DMS114 treated with DMSO at 0.1 percent for 48 hours (cell line): Measurements from ENCODE around the gene MCF2L2.

ENCODE experiments used
- DNase-seq: peaks from one replicate; lab custom pipeline; 2025; ENCODE audit not compliant: unreplicated experiment; lab: John Stamatoyannopoulos, UW

The MCF2L2 gene

DNA sequence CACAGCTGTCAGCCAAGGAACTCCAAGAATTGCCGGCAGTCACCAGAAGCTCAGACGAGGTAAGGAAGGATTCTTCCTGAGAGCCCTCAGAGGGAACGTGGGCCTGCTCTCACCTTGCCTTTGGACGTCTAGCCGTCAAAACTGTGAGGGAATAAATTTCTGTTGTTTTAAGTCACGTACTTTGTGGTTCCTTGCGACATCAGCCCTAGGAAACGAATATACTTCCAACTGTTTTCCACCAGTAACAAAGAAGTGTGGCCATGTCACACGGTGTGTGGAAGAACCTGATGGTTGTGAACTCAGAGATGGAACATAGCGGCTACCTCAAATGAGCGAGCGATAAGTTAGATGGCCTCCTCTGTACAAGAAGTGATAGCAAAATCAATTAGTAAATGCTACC is 216.3 kb downstream of the MCF2L2 start:
- DNase-seq: no peak

DNA sequence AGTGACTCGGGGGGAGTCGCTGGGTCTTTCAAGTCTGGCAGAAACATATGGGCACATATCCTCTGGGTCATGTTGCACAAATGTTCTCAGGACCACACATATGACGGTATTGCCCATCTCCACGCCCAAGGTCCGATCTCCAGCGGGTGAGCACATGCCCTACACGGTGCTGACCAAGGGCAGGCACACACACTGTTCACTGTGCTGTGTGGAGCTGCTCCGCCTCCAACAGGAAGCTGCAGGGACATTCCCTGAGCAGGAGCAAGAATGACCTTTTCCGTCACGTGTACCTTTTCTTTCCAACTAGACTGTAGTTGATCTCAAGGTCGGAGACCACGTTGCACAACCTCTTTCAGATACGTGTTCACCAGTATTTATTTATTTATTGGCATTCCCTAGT is 217.1 kb downstream of the MCF2L2 start:
- DNase-seq: no peak

DNA sequence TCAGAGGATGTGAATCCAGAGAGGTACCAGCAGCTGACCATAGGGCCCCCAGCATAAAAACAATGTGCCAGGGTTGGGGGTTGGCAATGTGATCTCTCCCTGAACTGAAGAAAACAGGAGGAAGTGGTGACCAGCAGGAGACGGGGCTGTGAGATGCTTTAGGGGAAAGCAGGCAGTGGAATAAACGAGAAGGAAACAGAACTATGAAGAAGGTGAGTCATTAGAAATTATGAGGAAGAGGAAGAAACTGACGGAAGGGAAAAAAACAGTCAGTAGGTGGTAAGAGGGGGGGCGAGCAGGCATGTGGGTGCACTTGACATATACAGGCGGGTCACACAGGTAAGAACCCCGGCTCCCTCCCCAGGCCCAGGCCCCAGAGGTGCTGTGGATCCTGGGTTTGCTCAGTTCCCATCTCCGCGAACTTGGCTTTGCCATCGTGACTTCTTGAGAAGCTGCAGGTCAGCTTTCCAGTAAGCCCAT is 217.5 kb downstream of the MCF2L2 start:
- no peak for DNase-seq

DNA sequence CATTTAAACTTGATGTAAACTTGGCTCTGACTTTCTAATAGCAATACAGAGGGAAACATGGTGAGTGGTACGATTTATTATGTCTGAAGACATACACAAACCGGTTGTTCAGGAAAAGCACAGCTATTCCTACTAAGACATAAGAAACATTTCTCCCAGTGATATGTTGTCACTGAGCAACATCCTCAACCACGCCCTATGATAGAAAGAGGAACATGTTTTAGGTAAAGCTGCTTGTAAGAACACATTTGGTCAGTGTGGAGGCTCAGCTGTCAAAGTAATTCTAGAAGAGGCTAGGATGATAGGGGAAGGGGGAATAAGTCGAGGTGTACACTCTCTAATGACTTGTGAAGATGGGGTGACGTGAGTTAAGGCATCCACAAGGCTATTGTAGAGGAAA is 218.1 kb downstream of the MCF2L2 start:
- DNase-seq: no peak

DNA sequence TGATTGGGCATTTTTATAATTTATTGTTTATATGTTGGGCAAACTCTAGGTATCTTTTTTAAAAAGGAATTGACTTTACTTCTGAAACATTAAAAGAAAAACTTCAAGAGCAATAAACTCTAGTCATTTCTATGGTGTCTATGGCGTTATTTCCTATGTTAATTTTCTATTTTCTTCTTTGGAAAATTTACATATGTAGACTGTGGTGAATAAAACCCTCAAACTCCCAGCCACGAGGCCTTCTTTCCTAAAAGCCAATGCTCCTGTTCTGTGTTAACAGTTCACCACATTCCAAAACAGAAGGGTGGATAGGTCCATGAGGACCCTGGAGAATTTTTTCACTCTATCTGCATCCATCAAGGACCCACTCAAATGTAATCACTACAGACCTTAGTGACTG is 219.6 kb downstream of the MCF2L2 start:
- DNase-seq: no peak

DNA sequence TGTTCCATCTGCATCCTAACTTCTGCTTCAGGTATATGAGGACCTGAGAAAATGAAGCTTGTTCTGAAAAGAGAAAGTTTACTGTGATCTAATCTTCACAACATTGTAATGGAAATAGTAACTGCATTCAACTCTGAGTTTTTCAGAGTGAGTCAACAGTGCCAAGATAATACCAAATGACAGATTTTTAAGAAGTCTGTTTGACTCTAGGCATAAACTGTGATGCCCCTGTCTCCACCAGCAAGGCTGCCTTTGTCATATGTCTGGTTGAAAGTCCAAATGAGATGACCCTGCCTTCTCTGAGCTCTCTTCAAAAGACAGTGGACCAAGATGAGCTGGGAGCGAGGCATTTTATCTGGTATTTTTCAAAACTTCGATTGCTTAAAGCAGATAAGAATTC is 220.2 kb downstream of the MCF2L2 start:
- no peak for DNase-seq

DNA sequence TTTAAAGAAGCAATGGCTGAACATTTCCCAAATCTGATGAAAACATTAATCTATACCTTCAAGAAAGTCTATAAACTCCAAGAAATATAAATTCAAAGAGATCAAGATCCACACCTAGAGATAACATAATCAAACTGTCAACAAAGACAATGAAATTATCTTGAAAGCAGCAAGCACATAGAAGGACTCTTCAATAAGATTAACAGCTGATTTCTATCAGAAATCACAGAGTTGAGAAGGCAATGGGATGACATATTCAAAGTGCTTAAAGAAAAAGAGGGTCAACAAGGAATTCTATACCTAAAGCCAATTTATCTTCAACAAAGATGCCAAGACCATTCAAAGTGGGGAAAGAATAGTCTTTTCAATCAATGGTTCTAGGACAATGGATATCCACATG is 224.7 kb downstream of the MCF2L2 start:
- DNase-seq: no peak

DNA sequence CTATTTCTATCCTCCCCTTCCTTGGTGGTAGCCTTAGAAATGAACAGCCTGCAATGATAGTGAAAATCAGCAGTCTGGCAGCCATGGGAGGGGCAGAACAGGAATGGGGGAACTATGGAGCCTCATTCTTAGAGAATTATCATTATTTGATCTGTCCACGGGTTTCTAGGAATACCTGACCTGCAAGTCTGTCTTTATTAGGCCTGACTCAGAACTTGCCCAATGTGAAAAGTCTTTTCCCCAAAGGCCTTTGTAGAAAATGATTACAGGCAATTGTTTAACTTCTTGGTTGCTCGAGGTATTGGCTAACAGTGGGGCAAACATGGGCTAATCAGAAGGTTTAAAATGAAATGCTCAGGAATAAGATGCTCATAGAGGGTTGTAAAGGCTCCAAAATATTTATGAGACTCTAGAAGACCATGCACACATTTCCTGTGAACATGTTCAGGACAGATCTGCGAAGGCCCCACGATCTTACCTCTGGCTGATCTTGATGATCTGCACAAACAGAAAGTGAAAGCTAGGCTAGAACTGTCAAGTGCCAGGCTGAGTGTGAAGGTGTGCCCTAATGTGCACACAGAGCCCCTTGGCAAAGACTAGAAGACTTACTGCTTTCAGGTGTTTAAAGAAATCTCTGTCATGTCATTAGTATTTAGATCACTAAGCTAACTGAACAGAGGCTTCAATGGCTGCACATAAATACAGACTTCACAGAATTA is 226.3 kb downstream of the MCF2L2 start:
- no peak for DNase-seq

DNA sequence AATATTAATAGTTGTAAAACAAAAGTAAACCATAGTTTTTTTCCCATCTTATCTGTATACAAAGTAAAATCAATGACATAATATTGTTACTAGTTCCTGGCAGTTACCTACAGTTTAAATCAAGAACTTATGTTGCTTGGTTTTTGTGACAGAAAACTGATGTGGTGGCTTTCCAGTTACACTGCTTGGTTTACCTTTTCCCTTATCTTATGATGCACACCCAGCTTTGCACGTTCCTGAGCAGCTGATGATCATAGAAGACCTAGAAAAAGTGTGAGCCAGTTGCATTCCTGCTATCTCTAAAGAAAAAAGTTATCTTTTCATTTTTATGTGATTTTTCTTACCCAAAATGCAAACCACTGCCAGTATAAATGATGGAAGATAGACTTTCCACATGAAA is 229.5 kb downstream of the MCF2L2 start:
- no peak for DNase-seq

DNA sequence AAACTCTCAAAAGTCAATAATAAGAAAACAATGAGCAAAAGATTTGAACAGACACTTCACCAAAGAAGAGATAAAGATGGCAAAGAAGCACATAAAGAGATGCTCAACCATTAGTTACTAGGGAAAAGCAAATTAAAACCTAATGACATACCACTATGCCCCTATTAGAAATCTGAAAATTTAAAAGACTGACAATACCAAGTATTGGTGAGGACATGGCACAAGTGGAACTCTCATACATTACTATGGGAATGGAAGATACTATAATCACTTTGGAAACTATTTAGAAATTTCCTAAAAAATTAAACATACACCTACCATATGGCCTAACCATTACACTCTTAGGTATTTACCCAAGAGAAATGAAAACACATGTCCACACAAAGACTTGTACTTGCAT is 230.7 kb downstream of the MCF2L2 start:
- no peak for DNase-seq

DNA sequence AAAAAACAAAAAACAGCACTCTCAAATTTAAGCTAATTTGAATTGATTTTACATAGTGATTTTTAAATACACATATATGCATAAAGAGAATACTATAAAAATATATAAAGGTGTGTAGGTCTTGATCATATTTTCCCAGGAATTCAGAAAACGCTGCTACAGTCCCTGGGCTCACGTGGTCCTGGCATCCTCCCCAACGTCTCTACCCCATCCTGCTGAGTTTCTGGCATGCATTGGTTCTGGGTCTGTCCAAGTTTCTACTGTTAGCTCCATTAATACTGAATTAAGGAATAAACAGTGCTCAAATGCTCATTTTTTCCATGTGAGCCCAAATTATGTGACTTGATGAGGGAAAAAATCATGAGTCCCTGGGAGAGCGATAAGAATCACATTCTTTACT is 233.2 kb downstream of the MCF2L2 start:
- DNase-seq: no peak

DNA sequence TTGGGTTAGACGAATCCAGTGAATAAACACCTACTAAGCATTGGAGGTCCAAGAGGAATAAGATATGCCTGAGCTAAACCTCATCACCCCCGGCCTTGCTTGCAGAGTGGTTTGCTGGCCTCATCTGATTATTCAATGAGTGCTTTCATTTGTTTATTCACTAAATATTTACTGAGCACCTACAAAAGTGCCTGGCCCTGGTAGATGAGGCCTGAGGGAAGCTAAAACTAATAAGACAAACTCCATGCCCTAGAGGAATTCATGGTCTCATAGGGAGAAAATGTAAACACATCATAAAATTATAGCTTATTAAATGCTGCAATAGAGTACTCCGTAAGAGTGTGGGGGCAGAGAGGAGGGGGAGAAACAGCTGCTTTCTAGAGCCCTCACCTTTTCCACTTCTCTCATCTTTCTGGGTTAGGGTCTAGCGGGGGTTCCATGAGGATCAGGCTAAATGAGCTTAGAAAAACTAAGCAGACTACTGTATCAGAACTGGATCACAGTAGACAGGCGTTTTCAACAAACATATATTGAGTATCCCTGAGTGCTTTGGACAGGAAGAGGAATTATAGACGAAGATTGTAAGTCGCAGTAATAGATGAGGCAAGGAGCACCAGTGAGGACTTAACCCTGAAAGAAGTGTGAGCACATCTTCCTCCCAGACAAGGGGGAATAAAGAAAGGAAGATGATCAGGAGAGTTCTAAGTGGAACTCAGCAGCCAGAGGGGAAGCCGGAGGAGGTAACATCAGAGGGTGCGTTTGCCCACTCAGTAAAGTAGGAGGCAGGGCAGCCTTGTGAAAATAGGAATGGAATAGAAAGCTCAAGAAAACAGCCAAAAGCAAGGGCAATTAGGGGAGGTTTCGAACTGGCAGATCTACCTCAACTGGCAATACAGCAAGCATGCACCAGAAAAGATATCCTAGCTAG is 234.4 kb downstream of the MCF2L2 start:
- DNase-seq: no peak

DNA sequence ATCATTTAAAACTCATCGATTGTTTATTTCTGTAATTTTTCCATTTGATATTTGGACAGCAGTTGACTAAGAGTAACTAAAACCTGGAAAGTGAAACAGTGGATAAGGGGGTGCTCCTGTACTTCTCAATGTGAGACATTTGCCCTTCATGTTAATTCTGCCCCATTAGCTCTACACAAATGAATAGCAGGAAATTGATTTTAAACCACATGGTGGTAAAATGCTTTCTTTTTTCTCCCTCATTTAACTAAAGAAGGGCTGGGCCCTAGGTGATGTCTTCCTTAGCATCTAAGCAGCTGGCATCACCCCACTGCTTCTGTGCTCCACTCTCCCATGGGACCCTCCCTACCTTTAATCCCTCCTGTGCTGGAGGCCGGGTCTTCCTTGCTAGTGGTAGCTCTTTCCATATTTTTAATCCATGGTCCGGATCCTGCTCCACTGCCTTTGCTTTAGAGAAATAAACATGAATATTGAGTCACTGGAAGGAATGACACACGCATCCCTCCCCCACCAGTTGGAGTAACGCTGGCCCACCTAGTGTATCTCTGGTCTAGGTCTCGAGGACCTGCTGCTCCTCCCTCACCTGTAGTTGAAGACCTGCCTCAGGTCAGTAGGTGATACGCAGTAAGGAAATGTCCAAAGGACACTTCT is 235.6 kb downstream of the MCF2L2 start:
- no peak for DNase-seq

DNA sequence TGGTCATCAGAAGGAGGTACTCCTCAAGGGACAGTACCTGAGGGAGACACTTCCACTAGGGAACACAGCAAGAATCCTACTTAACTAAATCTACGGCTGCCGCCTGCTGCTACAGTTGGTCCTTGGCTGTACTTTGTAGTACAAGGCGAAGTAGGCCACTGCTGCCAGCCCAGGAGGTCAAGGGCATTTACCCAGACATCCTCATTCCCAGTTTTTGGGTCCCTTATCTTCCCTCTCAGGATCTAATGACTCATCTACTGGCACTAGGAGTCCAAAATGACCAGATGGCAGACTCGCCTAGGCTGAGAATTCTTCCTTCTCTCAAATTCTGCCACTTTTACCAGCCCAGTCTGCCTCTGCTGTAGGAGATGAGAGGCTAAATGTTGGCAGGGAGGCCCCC is 238.8 kb downstream of the MCF2L2 start:
- DNase-seq: no peak

DNA sequence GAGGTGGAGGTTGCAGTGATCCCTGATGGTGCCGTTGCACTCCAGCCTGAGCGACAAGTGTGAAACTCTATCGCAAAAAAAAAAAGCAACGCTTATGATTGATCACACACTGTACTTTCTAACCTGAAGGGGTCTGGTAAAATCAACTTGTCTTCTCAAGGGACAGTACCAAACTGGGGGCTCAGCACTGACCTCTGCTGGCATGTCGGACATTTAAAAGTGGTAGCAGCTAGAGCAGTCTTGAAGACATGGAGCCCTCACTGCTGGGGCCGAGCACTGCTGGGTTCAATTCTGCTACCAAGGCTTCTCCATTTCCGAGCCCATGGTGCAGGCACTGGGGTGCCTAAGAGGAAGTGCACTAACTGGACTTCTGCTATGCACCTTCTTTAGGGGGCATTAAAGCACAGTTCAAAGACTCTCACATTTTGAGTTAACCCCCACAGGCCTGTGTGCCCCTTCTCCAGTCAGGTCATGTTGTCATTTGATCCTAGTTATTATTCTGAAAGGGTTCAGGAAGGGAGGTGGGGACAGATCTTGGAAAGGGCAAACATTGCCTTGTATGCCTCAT is 239.4 kb downstream of the MCF2L2 start:
- no peak for DNase-seq

DNA sequence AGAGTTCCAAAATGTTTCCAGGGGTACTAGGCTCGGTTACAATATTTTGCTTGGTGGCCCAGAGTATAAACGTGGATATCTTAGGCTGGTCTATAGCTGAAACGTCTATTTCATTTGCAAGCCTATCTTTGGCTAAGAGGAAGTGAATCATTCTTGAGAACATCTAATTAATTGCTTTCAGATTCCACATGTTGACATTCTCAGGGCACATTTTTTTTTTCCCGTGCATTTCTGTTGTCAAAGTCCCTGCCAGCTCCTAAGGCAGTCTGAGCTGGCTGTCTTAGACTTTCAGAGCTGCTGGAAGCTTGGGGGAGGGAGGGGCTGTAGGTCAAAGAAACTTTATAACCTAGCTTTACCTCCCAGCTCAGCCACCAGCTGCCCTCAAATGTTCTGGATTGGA is 242.7 kb downstream of the MCF2L2 start:
- no peak for DNase-seq

DNA sequence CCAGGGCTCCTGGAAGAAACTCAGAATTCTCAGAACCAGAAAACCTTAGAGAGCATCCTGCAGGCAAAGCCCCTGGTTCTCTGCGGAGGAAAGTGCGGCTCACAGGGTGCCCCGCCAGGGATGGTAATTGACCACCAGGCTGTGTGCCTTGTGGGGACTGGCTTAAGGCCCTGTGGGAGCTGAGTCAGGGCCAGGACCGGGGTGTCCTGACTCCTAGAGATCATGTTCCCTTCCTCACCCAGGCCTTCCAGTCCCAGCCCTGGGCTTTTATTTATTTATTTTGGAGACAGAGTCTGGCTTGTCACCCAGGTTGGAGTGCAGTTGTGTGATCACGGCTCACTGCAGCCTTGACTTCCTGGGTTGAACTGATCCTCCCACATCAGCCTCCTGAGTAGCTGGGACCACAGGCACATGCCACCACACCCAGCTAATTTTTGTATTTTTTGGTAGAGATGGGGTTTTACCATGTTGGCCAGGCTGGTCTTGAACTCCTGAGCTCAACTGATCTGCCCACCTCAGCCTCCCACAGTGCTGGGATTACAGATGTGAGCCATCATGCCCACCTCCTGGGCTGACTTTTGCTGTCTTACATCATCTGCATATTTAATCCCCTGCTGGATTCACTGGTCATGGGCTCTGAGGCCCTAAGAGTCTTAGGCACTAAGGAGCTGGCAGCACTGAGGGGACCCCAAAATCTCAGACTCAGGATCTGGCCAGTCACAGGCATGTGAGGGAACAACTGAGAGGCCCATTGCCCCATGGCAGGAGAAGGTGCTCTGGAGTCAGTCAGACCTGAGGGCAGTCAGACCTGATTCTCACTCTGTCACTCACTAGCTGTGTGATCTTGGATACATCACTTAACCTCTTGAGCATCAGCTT is 245.4 kb downstream of the MCF2L2 start:
- DNase-seq: no peak

DNA sequence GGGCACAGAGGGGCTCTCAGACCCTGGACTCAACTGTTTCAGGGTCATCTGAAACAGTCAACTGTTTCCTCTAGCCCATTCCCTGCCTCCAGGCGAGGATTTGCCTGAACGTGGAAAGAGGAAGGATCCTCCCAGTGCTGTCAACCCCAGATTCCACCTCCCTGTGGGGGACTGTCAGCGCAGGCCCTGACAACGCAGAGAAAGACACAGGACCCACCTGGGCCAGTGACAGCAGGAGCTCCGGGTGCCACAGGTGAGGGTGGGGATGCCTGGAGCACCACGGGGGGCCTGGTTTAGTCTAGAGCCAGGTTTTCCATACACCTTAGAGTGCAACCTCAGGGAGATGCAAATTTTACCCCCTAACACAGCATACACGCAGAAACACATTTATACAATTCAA is 246.3 kb downstream of the MCF2L2 start:
- no peak for DNase-seq

DNA sequence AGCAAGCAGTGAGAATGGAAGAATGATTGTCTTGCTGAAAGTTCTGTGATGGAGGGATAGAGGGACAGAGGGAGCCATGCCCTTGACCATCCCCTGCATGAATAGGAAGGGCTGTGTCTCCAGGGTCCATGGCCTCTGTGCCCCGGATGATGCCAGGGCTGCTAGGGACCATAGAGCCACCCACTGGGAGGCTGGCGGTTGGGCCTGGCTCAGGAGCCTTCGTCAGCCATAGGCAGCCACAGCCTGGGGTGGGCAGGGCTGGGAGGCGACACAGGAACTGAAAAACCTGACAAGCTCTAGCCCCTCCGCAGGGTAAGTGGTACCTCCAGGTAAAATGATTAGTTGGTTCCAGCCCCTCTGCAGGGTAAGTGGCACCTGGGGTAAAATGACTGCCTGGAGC is 246.8 kb downstream of the MCF2L2 start:
- no peak for DNase-seq

DNA sequence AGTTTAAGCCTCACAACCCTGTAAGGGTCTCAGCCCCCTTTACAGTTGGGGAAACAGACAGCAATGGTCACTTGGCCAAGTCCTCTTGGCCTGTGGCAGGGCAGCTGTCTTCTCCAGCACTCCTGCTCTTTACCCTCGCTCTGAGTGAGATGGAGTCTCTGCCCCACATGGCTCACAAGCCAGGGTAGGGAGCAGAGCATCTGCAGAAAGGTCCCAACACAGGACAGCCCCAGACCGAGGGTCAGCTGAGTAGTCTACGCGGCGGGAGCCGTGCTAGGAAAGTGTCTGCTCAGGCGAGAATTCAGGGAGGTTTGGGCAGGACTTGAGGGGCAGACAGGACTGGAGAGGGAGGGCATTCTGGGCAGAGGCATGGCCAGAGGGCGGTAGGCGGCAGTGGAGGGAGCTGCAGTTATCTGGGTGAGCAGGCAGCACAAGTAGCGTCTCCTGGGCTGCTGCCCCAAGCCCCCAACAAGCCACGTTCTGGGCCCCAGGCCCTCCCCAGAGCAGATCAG is 247.6 kb downstream of the MCF2L2 start:
- DNase-seq: no peak
